GM21360 (cell line): ENCODE data around the gene EPHA7.

Source experiments
- ATAC-seq: cut with Tn5 transposase; IDR thresholded peaks from one replicate; pipeline ENCODE4 v1.9.1; 2021; ENCODE audit warnings: mild to moderate bottlenecking, moderate library complexity; ENCODE audit not compliant: unreplicated experiment

The EPHA7 gene

GRCh38 chr6:93419304-93420162 is at the start of gene EPHA7:
TSS of gene EPHA7 (minus strand) at chr6:93419559. CDS start at chr6:93419341, 218 bp downstream.
- ATAC-seq = peak; percentile 99

DNA sequence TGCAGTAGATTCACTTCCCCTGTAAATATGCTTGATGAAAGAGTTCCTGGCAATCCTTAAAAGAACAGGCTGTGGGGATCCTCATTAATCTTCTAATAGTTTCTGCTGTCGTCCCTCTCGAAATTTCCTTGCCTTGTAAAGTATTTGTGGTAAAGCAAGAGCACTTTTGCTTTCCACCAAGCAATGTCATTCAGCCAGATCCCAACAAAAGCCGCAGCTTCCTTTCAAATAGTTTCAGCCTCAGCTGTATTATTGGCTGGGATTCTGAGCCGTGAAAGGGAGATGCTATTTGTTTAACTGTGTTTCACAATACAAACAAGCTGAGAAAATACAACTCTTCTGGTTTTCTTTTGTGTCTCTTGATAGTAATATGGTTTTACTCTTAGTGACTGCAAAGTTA is 48.9 kb upstream of the EPHA7 start:
- ATAC-seq = no peak

GRCh38 chr6:93454533-93454932 is 35.2 kb upstream of the EPHA7 start:
- ATAC-seq = no peak

DNA sequence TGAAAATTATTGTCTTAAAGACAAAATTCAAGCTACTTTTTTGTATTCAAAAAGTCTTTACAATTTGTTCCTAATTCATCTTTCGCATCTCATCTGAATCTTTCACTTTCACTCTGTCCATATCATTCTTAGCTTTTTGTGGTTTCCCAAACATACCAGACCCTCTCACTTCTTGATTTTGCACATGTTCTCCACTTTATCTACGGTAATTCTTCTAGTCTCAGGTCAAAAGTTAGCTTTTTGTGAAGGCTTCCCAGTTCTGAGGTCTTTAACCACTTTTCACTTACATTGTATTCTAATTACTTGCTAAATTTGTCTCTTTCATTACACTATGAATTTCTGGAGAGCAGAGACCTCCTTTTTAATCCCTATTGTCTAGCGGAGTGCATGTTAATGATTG is 34.6 kb upstream of the EPHA7 start:
- peak; percentile 93 for ATAC-seq

GRCh38 chr6:93447874-93448273 is 28.5 kb upstream of the EPHA7 start:
- ATAC-seq = no peak

DNA sequence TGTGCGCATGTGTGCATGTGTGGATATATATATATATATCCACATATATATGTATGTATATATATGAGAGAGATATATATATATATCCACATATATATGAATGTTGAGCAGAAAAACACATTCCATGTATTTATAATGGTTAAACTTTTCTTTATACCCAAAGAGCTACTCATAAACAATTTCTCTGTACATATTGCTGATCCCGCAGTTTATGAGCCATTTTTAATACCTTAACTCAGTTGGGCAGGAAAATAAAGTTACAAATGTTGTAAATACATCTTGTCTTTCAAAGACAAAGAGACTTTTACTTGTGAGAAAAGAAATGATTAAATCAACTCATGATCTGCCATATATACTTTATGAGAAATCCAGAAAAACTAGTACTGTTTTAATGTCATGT is 18.1 kb upstream of the EPHA7 start:
- ATAC-seq = no peak

DNA sequence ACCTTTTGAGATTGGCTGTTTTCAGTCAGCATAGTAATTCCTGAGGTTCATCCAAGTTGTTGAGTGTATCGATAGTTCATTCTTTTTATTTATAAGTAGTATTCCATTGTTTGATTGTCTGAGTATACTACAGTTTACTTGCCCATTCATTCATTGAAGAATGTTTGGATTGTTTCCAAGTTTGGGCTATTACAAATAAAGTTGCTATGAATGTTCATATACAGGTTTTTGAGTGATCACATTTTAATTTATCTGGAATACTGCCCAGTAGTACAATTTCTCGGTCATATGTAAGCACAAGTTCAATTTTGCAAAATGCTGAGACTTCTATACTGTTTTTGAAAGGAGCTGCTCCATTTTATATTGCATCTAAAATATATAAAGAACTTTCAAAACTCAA is 14.2 kb upstream of the EPHA7 start:
- ATAC-seq = no peak

GRCh38 chr6:93424303-93425064 is 5.1 kb upstream of the EPHA7 start:
- ATAC-seq = no peak

DNA sequence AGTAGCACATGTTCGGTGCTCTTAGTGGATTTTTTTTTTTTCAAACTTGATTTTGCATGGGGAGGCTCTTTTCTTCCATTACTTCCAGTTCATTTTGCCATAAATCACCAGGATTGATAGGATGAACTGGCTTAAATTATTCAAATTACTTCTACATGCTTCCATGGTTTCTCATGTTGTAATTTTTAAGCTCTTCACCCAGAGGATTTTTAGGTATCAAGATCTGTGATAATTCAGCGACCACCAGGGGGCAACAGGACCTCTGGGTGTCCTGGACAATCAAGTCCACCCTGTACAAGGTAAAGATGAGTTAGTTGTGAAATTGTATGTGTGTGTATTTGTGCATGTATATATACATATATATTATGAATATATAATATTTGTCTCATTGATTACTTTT is 4.2 kb upstream of the EPHA7 start:
- no peak for ATAC-seq

DNA sequence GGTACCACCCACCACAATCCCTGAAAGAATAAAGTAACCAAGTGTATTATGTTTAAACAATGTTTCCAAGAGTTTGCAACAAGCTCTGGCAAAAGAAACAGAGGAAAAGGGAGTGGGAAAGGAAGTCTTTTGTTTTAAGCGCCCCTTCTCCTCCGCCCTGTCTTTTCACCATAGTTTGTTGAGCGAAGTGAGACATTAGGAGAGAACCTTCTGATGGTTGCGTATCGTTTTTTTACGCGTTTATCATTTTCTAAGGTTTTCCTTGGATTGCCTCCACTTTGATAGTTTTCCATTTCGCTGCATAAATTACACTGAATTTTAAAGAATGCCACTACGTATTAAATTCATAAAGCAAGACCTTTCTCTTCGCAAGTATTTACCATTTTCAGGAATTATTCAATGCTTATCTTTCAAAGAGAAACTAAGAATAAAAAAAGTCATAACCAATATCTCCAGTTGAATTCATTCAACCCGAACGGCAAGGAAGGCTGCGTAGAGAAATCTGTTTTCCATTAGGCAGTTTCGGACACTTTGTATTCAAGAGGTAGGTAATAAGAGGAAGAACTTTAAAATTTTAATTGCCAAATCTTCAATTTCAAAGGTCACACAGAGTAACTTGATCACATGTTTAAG is 920 bp upstream of the EPHA7 start:
- ATAC-seq = no peak

DNA sequence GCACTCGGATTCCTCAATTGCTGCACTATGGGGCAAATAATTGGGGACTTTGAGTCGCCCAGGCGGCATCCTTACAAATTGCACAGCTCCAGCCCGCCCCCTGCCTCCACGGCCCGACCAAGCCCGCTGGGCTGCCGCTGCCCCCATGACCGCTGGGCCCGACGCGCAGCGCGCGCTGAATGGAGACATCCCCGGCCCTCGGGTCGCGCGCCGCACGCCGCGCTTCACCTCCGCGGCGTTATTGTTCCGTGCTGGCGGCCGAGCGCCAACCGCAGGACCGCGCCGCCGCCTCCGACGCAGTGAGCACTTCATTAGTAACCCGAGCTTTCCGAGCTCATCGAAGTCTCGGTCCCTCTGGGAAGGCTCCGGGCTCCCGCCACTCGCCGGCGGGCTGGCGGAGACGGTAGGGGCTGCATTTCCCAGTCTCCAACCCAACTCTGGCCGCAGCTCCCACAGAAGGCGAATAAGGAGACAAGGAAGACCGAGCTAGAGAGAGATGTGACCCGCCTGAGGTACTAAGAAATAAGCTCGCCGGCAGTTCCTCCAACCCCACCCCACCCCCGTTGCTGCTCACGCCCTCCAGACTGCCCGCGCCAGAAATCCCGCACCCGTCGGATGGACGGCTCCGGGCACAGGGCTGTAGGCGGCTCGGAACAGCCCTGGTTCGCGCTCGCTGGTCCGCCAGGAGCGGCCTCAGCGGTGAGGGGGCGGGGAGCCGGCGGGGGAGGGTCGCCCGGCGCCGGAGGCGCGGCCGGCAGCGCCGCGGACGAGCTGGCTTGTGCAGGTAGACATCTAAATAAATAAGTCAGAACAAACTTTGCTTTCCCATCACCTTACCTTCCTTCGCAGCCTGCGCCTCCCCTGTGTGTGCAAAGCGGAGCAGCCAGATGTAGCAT is 703 bp downstream of the EPHA7 start:
- ATAC-seq = no peak

DNA sequence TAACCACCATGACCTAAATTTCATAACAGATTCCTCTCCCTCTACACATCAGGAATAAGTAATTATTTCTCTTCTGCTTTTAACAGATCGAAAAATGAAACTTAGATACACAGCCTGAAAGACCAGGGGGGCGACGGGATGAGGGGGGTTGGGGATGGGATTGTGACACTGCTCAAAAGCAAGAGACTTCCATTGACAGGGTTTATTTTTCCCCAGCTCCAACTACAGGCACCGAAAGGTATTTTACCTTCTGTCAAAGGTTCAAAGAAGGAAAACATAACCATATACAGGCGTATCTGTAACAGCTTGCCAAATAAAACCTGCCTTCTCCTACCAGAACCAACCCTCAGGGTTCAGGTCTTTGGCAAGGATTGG is 1.3 kb downstream of the EPHA7 start:
- no peak for ATAC-seq

GRCh38 chr6:93417421-93418013 is 1.8 kb downstream of the EPHA7 start:
- no peak for ATAC-seq

DNA sequence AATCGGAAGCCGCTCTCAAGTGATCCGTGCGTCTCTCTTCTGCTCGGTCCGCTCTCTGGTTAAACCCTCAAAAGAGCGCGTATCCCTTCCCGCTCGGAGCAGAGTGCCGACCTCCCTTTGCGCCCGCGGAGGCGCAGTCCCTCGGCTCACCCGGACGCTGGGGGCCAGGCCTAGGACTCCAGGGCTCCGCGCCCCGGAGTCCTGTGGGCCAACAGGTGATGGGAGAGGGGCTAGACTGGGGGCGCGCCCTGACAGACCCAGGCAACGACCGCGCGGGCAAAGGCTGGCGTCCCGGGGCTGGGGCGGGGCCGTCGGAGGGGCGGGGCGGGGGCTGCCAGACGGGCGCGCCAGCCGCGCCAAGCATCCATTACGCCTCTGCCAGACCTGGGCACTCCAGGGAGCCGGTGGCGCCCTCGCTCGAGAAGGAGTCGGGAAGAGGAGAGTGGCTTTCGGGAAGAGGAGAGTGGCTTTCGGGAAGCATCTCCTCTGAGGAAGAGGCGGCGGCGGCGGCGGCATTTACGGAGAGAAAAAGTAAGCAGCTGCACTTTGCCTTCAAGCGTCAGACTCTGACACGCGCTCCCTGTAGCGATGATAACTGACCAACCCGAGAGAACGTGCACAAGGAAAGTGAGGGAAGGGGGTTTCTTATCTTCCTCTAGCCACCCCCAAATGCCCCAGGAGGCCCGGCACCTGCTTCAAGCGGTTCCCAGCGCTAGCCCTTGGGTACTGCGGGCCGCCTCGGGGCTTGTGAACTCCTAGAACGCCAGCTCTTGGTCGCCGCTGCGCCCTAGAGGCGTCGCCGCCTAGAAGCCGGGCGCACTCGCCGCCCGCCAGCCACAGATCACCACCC is 2.6 kb downstream of the EPHA7 start:
- ATAC-seq = no peak

DNA sequence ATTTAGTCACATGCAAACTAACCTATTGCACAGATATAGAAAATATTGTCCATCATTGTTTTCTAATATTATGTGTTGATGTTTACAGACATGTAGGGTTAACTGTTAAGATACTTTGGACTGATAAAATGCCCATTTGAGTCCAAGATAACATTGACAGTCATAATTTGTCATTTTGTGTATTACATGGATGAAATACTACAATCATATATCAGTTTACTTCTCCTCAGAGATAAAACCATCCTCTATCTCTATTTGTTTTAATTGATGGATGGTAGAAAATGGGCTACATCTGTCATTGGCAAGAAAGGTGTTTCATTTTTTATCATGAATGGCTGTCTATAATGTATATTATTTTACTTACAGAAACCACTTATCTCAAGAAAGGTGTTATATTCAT is 6.2 kb downstream of the EPHA7 start:
- no peak for ATAC-seq

GRCh38 chr6:93412452-93412851 is 6.9 kb downstream of the EPHA7 start:
- ATAC-seq = no peak

GRCh38 chr6:93407186-93407585 is 12.2 kb downstream of the EPHA7 start:
- ATAC-seq = no peak

DNA sequence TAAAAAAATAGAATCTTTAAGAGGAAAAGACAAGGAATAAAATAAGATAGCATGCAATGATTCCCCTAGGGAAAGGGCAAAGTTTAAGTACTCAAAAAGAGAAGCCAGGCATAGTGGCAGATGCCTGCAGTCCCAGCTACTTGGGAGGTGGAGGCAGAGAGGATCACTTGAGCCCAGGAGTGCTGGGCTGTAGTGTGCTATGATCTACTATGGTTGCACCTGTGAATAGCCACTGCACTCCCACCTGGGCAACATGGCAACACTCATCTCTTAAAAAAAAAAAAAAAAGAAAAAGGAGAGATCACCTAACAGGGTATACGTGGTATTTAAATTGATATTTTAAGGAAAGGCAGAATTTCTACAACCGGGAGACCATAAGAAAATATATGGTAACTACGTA is 16.0 kb downstream of the EPHA7 start:
- no peak for ATAC-seq

- no peak for ATAC-seq
These were observed 20.6 kb downstream of the EPHA7 start for GRCh38 chr6:93398723-93399122.
